Stimulated activated CD4-positive, alpha-beta T cell treated with anti-CD3 and anti-CD28 coated beads, Interleukin-2, amount 100 ng/mL, for 48 hours (primary cell): ENCODE data around the gene RBBP8.
"Not testable (repeated sequence)": the region's sequence is repeated elsewhere in the genome, so short reads cannot be mapped to it uniquely, and the experiment has no call there.

ENCODE experiments used
- DNase-seq, 2 donors: peaks; one replicate each; pipeline ENCODE4 v3.0.0-alpha.2; 2020

The RBBP8 gene

GRCh38 chr18:22946217-22946616 lies 13.1 kb downstream of the RBBP8 start:
- no peak for DNase-seq

- no peak for DNase-seq
Measured at GRCh38 chr18:22946846-22947245, 13.7 kb downstream of the RBBP8 start.

DNA sequence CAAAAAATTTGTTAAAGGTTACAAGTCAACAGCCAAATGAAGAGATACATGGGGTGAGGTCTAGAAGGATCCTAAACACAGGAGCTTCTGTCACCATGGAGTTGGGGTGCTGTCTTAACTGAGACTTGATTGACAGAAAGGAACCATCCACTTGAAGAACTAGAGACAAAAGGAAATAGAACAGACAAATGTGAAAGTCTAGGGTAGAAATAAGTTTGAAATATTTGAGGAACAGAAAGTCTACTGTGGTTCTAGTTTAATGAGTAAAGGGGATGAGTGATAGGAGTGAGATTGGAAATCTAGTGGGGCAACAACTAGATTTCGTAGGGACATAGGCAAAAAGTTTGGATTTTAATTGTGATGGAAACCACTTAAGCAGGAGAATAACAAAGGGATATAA lies 18.7 kb downstream of the RBBP8 start:
- no peak for DNase-seq

DNA sequence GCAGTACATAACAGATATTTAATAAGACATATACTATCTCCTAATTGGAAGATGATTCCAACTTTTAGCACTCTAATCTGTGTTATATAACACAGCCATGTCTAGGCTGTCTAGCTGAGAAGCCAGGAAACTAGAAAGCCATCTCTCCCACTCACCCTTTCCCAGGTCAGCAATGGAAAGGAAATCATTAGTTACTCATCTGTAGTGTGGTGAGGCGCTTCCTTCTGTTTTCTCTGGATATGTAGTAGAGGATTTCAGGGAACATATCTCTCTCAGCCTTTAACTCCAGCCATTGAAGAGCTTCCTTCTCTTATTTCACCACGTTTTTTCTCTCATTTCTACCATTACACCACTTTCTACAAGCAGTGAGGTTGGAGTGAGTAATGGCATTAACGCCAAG lies 19.4 kb downstream of the RBBP8 start:
- no peak for DNase-seq

GRCh38 chr18:22953982-22954381 lies 20.9 kb downstream of the RBBP8 start:
- DNase-seq = not testable (repeated sequence)

GRCh38 chr18:22956226-22956625 lies 23.1 kb downstream of the RBBP8 start:
- no peak for DNase-seq

DNA sequence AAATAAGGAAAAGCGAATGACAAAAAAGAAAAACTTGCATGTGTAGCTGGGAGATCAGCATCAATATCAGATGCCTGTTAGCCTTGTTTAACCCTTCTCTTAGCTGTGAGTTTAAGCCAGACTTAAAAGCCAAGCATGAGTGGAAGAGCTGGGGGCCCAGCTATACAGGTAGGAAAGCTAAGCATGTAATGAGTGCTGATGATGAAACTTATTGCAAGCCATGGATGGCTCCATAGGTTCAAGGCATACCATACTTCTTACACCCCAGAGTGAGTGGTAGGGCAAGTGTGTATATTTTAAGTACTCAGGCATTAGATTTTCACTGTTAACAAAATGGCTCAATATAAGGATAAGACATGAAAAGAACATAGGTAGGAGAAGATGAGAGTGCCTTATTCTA lies 28.0 kb downstream of the RBBP8 start:
- DNase-seq = no peak

GRCh38 chr18:22962004-22962403 lies 28.9 kb downstream of the RBBP8 start:
- DNase-seq = no peak

- no peak for DNase-seq
Measured at GRCh38 chr18:22964116-22964515, 31.0 kb downstream of the RBBP8 start.

DNA sequence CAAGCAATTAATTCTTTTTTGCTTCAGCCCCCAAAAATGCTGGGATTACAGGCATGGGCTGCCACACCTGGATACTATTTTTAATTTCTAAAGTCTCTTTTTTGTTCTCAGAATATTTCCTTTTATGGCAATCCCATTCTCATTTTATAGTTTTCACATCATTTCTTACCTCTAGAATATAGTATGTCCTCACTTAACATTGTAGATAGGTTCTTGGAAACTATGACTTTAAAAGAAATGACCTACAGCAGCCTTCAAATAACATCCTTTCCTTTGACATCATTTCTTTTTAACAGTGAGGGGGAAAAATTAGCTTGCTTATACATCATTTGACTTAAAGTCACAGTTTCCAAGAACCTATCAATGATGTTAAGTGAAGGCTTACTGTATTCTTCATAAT lies 31.6 kb downstream of the RBBP8 start:
- DNase-seq = no peak

DNA sequence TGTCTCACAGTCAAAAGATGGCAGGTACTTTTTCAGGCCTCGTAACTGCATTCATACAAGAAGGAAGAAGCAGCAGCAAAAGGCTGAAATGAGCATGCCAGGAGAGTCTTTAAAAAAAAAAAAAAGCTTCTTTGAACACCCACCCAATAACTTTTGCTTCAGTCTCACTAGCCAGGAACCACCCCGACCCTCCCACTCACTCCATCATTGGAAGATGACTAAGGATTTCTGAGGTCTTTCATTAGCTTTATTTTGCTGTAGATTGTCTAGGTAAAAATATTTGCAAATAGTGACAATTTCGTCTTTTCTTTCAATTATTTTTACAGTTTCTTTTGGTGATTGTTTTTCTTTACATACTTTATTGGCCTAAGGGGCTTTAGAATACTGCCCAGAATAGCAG lies 37.9 kb downstream of the RBBP8 start:
- no peak for DNase-seq

DNA sequence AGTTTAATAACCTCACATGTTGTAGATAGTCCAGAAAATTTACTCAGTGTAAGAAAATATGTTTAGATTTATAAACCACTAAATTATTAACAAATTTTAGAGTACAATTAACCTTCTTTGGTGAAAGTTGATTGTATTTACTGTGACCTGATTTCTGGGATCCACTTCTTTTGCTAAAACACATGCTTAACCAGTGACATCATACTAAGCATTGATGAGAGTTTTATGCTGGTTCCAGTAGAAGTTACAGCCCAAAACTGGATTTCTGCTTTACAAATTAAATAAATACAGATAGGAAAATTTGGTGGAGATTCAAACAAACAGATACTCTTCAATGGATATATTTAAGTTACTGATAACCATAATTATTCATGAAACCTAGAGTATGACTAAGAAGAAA lies 40.9 kb downstream of the RBBP8 start:
- DNase-seq = no peak

DNA sequence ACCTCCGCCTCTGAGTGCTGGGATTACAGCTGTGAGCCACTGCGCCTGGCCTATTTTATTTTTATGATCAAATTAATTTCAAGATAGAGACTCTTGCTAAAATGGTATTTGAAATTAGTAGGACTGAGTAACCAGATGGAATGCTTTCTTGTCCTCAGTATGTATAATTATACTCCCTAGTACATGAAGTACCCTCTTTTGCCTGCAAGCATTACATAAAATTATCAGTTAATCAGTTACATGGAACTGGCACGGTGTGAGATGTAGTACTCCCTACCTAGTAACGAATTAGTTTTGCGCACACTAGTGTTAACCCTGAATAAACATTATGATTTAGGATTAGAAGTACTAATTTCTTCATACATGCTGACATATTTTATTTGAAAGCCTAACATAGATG lies 41.6 kb downstream of the RBBP8 start:
- DNase-seq = no peak

DNA sequence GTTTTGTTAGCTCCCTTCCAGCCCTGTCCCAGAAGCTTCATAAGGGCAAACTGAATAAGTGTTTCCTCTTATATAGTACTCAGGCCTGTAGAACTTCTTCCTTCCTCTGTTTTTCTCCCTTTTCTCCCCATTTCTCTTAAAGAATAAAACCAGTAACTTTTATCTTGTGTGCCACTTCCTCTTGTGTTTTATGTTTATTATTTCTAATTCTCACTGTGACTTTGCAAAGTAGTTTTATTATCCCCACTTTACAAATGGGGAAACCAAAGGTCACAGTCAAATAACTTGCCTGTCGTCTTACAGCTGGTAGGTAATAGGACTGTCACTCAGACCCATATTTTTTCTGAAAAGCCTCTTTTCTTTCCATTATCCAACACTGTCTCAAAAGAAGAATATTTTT lies 42.4 kb downstream of the RBBP8 start:
- no peak for DNase-seq

DNA sequence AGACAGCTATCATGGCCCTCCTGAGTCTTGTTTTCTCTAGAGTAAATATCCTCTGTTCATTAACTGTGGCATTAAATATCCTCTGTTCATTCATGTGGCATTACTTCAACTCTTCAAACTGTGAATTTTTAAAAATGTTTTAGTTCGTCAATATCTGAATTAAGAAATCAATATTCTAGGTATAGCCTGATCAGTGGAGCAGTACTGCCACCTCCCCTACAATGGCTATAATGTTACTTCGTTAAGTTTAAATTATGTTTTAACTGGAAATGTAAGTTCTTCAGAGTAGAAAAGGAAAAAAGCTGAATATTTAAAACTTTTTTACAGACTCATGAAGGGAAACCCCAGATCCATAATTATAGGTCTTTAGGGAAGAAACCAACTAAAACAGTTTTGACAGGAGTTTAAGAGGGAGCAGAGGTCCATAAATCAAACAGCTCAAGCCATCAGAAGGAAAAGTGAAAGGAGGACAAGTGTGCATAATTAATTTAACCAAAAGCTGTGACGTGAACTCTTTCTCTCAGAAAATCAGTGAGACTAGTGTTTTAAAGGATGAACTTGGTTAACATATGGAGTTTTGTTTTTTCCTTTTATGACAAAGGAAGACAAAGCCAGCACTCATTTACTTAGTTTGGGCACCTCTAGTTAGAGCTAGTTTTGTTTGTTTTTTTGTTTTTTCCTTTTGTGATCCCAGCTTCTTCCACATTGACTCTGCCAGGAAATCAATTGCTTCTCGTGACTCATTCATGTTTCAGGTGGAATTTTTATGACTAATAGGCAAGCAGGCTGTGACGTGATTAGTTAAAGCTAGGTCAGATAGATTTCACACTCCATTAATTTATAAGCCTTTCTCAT lies 44.9 kb downstream of the RBBP8 start:
- no peak for DNase-seq

GRCh38 chr18:22980394-22980793 lies 47.3 kb downstream of the RBBP8 start:
- no peak for DNase-seq

- no peak for DNase-seq
Measured at GRCh38 chr18:22981274-22982133, 48.4 kb downstream of the RBBP8 start.

GRCh38 chr18:22983175-22983574 lies 50.0 kb downstream of the RBBP8 start:
- no peak for DNase-seq

GRCh38 chr18:22985250-22985649 lies 52.1 kb downstream of the RBBP8 start:
- no peak for DNase-seq

- DNase-seq = no peak
Measured at GRCh38 chr18:22987547-22988189, 54.5 kb downstream of the RBBP8 start.

- no peak for DNase-seq
Measured at GRCh38 chr18:22988208-22988607, 55.1 kb downstream of the RBBP8 start.

DNA sequence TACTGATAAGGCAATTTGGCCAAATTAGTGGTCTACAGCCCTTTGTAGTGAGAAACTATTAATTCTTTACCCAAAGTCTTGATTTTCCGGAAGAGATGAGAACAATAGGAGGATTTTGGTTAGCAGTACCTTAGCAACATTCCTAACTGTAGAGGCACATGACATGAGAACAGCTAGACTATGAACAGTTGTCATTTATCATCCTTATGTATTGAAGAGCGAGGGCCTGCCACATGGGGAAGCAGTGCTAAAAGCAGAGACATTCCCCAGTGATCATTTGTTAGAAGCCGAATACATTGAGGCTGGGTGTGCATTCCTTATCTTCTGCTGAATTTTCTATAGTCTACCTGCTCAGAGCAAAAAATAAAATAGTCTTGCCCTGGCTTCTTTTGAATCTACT lies 65.2 kb downstream of the RBBP8 start:
- no peak for DNase-seq

- DNase-seq = no peak
Measured at GRCh38 chr18:22999212-22999611, 66.1 kb downstream of the RBBP8 start.

- no peak for DNase-seq
Measured at GRCh38 chr18:22999647-23000046, 66.5 kb downstream of the RBBP8 start.
